ENCODE data around the gene SLC25A6.
"Not testable (repeated sequence)": the region's sequence is repeated elsewhere in the genome, so short reads cannot be mapped to it uniquely, and the experiment has no call there.

The SLC25A6 gene

GRCh38 chrX:1354036-1355019 is 37.6 kb downstream of the SLC25A6 start:
- DNase-seq (ENCODE audit: low read depth), result no peak

GRCh38 chrX:1351981-1352714 is 39.8 kb downstream of the SLC25A6 start:
- no peak for DNase-seq (ENCODE audit: low read depth)

GRCh38 chrX:1349606-1350005 is 42.3 kb downstream of the SLC25A6 start:
- DNase-seq (ENCODE audit: low read depth), result not testable (repeated sequence)

- DNase-seq (ENCODE audit: low read depth), result no peak
These were observed 50.2 kb downstream of the SLC25A6 start for GRCh38 chrX:1341545-1342184.

- DNase-seq (ENCODE audit: low read depth), result no peak
These were observed 54.7 kb downstream of the SLC25A6 start for GRCh38 chrX:1336948-1337779.

- peak; percentile 17 for DNase-seq (ENCODE audit: low read depth)
These were observed 55.5 kb downstream of the SLC25A6 start, which contains the start of gene IL3RA for GRCh38 chrX:1336331-1336943. IL3RA (plus strand) TSS chrX:1336785; CDS start chrX:1341766, 4,981 bp downstream.

Data from GM04504 (cell line).